Stimulated activated CD4-positive, alpha-beta T cell treated with anti-CD3 and anti-CD28 coated beads, Interleukin-2, amount 100 ng/mL, for 4 hours (primary cell): ENCODE results near the gene HPSE2.
"Not testable (repeated sequence)": the region's sequence is repeated elsewhere in the genome, so short reads cannot be mapped to it uniquely, and the experiment has no call there.

Source experiments
- DNase-seq: peaks from one replicate; pipeline ENCODE4 v3.0.0-alpha.2; 2020; ENCODE audit warnings: low read depth

Gene HPSE2

DNA sequence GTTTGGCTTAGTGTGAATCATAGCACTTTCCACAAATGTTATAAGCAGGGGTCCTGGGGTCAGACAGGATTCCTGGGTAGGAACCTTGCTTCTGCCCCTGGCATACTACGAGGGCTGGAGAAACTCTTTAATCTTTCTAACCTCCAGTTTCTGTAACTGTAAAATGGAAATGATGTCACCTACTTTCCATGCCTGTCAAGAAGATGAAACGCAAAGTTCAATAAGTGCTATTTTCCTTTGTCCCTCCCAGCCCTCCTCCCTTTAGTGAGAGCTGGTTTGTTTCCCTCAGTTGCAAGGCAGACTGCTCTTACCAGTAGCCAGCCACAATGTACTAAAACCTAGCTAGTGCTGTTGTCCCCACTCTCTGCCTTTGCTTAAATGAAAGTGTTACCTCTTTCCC, 671.8 kb downstream of the HPSE2 start:
- DNase-seq: no peak

DNA sequence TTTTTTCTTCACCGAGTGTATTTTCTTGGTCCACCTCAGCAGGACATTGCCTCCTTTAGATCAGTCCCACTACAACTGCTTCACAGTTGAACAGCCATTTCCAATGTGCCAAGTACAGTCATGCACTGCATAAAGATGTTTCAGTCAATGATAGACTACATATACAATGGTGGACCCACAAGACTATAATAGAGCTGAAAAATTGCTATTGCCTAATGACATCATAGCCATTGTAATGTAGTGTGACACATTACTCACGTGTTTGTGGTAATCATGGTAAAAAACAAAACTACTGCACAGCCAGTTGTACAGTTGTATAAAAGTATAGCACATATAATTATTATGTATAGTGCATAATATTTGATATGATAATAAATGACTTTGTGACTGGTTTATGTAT, 675.1 kb downstream of the HPSE2 start:
- no peak for DNase-seq

DNA sequence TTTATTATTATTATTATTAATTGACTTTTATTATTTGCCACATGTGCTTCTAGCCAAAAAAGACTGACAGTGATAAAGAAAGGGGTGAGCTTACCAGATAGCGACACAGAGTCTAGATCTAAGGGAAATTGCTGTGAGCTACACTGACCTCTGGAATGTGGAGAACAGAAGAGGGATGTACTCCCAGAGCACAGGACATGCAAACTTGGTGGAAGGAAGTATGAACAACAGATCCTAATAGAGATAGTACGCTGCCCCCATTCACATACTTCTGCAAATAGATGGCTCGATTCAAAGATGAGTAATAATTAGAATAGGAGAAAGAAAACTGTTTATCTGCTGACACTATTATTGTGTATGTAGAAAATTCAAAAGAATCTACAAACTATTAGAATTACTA, 679.6 kb downstream of the HPSE2 start:
- DNase-seq: no peak

DNA sequence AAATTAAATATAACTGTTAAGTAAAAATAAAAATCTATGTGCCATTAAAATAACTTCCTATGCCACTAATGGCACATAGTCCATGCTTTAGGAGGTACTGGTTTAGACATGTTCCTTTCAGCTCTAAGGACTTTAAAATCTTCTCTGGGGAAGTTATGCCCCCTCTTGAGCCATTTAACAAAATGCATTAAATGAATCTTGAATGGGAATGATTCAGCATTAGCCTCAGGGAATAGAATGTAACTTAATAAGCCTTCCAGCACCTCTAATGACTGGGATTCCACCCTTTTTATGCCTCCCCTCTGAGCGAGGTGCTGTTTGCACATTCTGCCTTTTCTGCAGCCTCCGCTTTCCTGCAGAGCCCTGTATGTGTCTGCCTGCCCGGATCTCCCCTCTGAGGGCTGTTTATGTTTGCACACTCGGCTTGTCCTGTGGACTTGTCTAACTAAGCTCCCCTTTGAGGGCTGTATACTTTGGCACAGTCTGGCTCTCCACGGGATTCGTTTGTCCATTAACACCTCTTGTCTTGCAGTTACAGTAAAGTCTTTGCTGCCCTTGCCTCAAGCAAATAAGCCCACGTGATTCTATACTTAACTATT, 680.5 kb downstream of the HPSE2 start:
- no peak for DNase-seq

DNA sequence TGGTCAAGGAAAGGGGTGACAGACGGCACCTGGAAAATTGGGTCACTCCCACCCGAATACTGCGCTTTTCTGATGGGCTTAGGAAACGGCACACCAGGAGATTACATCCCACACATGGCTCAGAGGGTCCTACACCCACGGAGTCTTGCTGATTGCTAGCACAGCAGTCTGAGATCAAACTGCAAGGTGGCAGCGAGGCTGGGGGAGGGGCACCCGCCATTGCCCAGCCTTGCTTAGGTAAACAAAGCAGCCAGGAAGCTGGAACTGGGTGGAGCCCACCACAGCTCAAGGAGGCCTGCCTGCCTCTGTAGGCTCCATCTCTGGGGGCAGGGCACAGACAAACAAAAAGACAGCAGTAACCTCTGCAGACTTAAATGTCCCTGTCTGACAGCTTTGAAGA, 694.1 kb downstream of the HPSE2 start:
- DNase-seq: not testable (repeated sequence)

DNA sequence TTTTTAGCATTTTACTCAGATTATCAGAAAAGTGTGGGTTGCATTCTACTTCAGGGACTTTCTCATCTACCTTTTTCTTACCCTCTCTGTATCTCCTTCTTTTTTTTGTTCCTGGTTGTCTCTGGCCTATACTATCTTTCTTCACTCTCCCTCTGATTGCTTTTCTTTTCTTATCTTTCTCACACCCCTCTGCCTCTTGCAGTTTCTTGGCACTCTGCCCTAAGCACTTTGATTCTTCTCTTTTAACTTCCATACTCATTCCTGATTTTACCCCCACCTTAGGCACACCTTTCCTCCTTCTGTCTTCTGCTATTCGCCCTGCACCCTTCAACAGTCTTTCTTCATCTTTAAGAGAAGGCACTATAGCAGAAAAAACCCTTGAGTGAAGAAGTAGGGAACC, 696.1 kb downstream of the HPSE2 start:
- DNase-seq: no peak

DNA sequence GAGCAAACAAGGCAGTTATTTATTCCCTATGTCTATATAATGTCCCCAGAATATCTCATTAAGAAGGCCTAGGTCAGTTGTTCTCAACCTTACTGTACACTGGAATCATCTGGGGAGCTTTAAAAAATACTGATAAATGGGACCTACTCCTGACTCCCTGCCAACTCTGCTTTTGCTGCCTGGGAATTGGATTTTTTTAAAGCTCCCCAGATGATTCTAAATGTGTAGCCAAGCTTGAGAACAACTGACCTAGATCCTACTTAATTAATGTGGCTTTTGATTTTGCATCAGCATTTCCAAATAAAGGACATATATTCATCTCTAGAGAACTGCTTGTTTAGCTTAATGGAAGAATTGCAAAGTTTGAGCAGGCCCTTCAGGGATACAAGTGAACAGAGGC, 697.2 kb downstream of the HPSE2 start:
- no peak for DNase-seq

DNA sequence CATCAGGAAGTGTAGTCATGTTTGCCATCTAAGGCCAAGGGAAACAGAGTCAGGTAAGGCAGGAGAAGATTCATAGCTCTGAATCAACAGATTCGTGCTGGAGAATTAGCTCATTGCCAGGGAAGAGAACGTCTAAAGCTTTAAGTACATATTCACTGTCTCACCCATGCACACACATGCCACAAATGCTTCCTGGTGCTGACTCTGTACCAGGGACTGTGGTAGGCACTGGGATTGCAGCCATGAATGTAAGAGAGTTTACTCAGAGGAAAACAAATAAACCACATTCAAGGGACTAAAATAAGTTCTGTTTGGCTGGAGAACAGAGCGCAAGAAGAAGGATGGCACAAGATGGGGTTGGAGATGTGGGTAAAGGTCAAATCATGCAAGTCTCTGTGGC, 699.1 kb downstream of the HPSE2 start:
- no peak for DNase-seq

DNA sequence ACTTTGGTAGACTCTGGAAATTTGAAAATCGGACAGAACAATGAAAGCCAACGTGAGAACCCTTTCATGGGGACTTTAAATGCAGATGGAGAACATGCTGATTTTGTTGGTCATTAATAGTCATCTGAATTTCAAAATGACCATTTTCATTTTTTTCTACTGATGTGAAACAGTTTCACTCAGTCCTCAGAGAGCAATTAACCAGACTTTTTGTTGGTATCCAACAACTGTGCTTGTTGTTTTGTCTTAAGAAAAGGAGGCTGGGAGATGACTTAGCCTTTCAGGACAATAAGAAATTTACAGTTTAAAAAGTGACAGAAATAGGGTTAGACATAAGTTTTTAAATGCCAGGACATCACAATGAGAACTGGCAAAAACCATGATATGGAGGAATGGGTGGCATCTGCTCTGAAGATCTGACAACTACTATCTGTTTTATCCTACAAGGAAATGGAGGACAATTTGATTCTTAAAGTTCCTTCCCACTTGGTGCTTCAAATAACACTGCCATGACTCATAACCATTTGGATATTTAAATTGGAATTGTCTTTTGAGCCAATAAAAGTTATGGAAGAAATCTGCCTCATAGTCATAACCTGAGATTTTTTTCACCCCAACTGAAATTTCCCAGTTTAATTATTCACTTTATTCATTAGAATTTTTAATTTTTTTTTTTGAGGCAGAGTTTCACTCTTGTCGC, 701.8 kb downstream of the HPSE2 start:
- DNase-seq: no peak

DNA sequence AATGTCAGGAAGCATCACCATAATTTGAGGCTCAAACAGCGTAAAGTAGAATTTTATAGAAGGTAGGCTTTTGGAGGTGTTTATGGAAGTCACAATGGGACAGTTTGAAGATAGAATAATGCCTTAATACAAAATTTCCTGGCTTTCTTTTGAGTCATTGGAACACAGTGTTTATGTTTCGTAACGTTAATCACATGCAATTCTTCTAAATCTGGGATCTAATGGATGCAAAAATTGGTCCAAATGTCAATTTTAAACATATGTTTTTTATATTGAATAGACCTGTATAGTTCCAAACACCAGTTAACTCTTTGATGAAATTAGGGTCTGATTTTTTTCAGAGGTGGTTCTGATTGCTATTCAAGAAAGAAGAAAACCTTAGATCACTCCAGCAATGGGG, 702.4 kb downstream of the HPSE2 start:
- no peak for DNase-seq

DNA sequence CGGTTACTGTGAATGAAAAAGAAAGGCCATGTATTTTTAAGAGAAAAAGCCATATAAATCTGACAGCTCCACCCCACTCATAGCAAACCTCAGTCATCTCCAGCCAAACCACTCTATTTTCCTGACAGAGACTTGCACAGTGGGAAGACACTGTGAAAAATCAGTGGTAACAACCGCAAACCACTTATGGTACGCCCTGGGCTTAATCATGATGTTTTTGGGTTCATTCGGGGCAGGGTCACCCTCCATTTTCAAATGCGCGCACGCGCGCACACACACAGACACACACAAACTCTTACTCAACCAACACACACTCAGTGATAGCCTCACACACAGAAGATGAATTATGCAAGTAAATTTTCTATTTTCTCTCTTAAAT, 706.9 kb downstream of the HPSE2 start:
- no peak for DNase-seq

DNA sequence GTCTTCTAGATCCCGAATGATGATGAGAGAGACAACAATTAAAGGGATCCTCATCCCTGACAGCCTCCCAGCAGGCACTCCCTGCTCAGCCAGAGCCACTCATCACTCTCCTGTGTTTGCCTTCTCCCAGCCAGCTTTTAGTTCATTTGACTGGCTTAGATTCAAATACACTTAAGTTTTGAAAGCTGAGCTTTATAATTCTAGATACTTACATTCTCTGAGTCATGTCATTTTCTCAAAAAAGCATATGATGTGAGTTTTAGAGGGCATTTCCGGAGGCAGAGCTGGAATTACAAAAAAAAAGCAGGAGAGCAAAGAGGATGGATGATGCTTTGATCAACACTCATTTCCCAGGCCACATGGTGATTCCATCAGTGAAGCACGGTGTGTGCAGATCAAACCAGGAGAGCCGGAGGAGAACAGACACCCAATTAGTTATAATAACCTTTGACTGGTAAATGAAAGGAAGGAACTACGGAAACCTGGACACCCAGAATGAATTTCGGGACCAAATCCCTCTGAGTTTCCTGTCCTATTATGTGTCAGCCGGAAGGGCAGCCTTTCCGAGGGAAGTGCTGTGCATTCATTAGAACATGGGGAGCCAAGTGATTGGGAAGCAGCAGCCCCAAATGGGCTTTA, 707.4 kb downstream of the HPSE2 start:
- no peak for DNase-seq

DNA sequence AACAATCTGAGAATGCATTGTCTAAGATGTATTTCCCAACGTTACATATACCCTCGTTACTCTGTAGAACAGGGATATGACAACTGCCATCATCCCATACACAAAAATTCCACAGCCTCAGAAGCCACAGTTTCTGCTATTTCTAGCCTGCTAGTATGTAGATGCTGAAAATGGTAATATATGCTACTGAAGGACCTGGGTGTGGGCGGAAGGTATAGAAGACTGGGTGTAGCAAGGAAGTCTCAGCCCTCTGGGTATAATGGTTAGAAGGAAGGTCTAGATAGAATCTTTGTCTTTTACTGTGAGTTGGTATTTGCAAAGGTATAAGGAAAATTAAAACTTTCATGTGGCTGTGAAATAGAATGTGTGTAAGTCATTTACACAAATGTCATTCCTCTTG, 709.7 kb downstream of the HPSE2 start:
- DNase-seq: no peak

DNA sequence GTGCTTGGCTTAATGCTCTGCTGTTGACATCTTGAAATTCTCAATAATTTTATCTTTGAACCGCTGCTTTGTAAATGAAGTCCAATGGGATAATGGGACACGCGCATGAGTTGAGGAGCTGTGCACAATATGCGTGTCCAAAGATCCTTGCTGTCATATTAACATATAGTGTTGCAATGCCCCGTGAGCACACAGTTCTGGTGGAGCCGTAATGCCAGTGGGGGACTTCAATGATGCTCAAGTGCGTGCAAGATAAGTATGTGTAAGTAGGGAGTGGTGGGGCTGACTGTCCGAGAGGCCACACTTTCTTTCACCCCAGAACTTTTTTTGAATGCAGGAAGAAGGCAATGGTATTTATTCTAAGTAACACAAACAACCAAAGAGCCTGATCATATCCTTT, 711.5 kb downstream of the HPSE2 start:
- no peak for DNase-seq

DNA sequence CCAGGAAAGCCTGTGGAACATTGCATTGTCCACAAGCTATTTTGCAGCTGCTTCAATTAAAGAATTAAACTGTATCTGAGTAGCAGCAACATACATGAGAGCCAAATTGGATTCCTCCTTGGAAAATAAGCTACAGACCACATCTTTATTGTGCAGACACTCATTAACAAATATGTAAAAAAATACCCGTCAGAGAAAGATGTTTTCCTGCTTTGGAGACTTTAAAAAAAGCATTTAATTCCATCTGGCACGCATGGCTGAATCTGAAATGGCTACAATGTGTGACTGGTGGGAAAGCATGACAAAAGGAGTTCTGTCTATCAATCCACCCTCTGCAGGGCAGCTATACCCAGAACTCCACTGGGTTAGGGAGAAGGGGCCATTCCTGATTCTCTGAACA, 715.8 kb downstream of the HPSE2 start:
- no peak for DNase-seq

DNA sequence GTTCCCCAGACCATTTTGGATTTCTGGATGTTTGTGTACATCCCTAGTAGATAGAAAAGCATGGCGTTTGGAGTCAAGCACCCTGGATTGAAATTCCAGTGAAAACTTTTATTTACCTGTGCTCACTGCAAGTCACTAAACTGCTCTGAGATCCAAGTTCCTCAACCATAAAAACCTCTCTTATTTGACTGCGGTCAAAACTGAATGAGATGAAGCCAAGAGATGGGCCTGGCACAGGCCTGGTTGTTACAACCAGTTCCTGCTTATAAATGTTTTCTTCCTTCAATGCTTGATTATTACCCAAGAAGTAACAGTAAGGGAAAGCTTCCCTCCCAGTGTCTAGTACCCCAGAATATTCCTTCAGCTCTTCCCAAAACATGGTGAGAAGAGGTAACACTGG, 718.0 kb downstream of the HPSE2 start:
- no peak for DNase-seq

DNA sequence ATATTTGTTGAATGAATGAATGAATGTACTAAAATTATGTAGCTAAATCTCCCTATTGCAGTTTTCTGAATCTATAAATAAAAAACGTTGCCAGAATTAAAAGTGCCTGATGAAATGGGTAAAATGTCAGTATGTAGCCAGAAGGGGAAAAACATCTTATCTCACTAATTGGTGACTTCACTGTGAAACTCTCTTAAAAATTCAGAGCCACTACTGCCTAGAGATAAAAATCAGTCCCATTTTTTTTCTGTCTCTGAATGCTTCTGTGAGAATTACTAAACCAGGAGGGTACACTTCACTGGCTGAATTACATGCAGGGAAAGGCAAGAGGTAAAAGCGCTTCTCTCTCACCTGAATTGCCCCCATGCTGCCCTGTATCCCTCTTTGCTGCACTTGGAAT, 719.3 kb downstream of the HPSE2 start:
- DNase-seq: no peak

DNA sequence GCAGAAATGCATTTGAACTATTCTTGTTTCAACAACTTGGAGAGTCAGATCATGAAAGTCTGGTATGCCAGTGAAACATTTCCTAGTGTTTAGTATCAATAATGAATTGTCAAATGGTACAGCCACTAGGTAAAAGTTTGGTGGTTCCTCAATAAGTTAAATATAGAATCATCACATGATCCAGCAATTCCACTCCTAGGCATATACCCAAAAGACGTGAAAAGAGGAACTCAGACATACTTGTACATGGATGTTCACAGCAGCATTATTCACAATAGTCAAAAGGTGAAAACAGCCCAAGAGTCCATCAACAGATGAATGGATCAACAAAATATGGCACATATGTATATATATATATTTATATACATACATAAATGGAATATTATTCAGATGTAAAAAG, 721.9 kb downstream of the HPSE2 start:
- no peak for DNase-seq

DNA sequence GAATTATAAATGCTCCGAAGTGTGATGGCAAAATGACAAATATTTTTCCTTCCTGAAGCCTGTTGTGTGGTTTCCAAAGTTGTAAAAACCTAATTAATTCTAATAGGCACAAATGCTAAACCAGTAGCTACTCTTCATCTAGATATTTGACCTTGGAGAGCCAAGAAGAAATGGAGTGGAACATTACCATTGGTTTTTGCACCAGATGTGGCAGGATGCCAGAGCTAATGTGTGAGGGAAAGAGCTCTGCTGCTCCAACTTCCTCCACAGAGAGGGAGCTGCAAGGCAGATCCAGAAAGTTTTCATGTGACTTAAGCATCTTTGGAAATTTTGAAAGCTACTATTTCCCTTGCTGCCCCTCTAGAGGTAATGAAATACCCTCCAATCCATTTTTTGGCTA, 723.8 kb downstream of the HPSE2 start:
- no peak for DNase-seq

DNA sequence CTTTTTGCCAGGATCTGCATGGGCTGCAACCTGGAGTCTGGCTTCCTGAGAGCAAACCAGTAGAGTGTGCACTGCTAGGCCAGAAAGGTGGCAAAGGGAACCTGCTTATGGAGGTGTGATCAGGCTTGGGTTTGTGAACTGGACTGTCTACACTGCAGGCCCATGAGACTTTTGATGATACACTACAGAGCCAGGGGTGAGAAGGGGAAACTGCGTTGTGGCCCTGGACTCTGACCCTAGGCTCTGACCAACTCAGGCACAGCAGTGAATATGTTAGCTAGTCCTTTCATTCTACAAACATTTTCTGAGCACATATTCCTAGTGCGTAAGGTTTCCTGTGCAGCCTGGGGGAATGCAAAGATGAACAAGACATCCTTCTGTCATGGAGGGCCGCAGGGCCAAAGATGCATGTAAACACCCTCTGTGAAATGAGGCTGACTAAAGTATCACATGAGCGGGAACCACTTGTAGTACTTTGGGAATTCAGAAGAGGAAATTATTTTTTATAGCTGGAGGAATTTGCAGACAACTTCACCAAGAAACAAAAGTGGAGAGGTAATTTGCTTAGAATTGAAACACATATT, 725.1 kb downstream of the HPSE2 start:
- DNase-seq: no peak

DNA sequence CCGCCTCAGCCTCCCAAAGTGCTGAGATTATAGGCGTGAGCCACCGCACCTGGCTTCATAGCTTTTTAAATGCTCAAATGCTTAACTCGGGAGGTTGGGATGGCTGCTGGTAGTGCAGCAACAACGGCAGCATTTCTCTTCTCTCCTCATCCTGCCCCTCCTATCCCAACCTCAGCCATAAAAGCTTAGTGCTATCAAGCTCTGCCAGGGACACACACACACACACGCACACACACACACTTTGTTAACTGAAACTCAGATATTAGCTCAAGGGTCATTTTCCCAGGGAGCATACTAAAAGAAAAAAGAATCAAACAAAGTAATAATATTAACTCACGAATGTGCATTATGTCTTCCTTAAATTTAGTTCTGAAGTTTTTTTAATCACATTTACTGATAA, 725.9 kb downstream of the HPSE2 start:
- no peak for DNase-seq

DNA sequence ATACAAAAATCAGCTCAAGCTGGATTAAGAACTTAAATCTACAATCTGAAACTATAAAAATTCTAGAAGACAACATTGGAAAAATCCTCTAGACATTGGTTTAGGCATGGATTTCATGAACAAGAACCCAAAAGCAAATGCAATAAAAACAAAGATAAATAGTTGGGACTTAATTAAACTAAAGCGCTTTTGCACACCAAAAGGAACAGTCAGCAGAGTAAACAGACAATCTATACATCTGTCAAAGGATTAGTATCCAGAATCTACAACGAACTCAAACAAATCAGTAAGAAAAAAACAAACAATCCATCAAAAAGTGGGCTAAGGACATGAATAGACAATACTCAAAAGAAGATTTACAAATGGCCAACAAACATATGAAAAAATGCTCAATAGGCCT, 733.1 kb downstream of the HPSE2 start:
- not testable (repeated sequence) for DNase-seq

DNA sequence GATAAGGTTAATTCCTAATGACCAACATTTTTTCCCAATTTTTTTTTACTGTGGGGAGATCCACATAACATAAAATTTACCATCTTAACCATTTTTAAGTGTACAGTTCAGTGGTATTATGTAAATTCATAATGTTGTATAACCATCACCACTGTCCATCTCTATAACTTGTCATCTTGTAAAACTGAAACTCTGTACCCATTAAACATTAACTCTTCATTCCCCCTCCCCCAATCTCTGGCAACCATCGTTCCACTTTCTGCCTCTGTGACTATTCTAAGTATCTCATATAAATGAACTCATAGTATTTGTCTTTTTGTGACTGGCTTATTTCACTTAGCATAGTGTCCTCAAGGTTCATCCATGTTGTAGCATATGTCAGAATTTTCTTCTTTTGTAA, 742.9 kb downstream of the HPSE2 start:
- no peak for DNase-seq
